ENCODE measurements around the gene DUSP2.
"Not testable (repeated sequence)": the region's sequence is repeated elsewhere in the genome, so short reads cannot be mapped to it uniquely, and the experiment has no call there.

GRCh38 chr2:96141624-96141967, 3.6 kb downstream of the DUSP2 start:
- not testable (repeated sequence) for TF ChIP-seq POLR2AphosphoS5 (IDR thresholded peaks at IDR 0.05; ENCODE audit: low read depth, low read length); SIN3A (IDR thresholded peaks at IDR 0.05; ENCODE audit: borderline replicate concordance, insufficient read depth, low read depth, low read length); CTCF (IDR thresholded peaks at IDR 0.05); REST (IDR thresholded peaks at IDR 0.05; ENCODE audit: insufficient read depth in 1 of 2, low read depth in 2 of 2, low read length in 1 of 2); TCF7L2 (IDR thresholded peaks at IDR 0.05; ENCODE audit: low read depth, low read length)

Data from Panc1 (cell line).